Hematopoietic multipotent progenitor cell treated with erythropoietin and hydrocortisone succinate and interleukin-3 and kit ligand, for 17 days (in vitro differentiated cells): ENCODE data around the gene ABCC10.
"Not testable (repeated sequence)": the region's sequence is repeated elsewhere in the genome, so short reads cannot be mapped to it uniquely, and the experiment has no call there.

Experiments
- DNase-seq: peaks from one replicate; pipeline ENCODE4 v3.0.0-alpha.2; 2015; ENCODE audit warnings: low spot score

Gene ABCC10

DNA sequence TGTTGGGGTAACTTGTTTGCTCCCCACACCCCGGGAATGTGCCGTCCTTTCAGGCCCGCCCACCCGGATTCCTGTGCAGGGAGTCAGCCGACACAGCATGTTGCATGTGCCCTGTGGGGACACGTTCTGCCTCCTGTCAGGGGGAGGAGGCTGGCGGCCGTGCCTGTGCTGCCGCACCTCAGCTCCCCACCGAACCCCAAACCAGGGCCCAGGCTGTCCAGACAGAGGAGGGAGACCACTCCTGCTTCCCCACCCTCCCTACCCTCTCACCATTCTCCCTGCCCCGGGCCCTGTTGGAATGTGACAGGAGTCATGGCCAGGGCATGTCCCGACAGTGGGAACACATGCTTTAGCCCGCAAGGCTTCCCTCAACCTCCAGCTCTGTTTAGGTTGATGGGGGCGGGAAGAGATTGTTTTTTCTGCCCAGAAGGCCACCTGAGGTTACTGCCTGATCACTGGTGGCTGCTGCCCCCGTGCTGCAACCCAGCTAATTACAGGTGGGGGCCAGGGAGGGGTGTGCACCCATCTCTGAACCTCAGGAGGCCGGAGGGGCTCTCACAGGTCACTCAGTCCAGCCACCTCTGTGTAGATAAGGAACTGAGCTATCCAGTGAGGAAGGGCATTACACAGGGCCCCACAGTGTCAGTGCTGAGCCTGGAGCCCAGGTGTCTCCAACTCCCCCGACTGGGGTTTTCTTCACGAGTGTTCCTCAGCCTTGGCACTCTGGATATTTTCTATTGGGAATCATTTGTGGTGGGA is 69.2 kb downstream of the ABCC10 start:
- DNase-seq = no peak

- no peak for DNase-seq
Measured at GRCh38 chr6:43497129-43497396, 69.7 kb downstream of the ABCC10 start.

- DNase-seq = no peak
Measured at GRCh38 chr6:43497689-43498088, 70.3 kb downstream of the ABCC10 start.

- DNase-seq = not testable (repeated sequence)
Measured at GRCh38 chr6:43498291-43498690, 71.0 kb downstream of the ABCC10 start.

DNA sequence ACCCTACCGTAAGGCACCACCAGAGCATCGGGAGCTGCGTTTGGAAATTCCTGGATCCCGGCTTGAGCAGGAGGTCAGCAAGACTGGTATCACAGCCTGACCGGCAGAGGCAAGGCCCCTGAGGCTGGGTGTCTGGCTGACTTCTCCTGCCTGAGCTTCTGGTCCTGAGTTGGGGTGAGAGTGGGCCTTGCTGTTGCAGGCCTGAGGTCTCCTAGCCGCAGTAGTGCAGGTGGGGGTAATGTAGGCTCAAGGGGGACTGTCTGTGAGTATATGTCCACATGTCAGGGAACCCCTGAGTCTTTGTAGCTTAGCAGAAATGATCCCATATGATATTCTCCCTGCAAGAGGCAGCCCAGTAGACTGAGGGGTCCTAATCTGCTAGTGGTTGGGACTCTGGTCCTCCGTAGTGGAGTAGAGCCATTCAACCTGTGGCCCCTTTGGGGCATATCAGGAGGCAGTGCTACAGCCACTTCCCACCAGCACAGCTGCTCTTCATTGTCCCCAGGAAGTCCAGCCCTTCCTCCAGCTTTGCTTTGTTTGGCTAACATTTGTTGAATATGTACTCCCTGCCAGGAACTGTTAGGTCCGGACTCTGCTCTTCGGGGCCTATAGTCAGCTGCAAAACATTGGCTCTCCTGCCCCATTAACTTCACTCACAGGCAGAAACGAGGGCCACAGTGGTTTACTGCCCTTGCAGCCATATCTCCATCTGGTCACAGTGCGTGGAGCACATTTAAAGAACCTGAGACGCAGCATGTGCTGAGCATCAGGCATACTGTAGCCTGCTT is 71.9 kb downstream of the ABCC10 start:
- DNase-seq = no peak
